GM12873 (cell line): ENCODE data around the gene ATIC.

ENCODE experiments used
- TF ChIP-seq, protein P1 (sequence below): IDR thresholded peaks from 2 replicates; pipeline ENCODE4 v1.5.1; 2012; ENCODE audit warnings: low read depth, mild to moderate bottlenecking, moderate library complexity, low read length, control low read depth; ENCODE audit not compliant: insufficient read depth; ENCODE audit errors: missing control alignments

The ATIC gene

GRCh38 chr2:215356948-215357461 is 45.1 kb downstream of the ATIC start:
- TF ChIP-seq, protein P1, sequence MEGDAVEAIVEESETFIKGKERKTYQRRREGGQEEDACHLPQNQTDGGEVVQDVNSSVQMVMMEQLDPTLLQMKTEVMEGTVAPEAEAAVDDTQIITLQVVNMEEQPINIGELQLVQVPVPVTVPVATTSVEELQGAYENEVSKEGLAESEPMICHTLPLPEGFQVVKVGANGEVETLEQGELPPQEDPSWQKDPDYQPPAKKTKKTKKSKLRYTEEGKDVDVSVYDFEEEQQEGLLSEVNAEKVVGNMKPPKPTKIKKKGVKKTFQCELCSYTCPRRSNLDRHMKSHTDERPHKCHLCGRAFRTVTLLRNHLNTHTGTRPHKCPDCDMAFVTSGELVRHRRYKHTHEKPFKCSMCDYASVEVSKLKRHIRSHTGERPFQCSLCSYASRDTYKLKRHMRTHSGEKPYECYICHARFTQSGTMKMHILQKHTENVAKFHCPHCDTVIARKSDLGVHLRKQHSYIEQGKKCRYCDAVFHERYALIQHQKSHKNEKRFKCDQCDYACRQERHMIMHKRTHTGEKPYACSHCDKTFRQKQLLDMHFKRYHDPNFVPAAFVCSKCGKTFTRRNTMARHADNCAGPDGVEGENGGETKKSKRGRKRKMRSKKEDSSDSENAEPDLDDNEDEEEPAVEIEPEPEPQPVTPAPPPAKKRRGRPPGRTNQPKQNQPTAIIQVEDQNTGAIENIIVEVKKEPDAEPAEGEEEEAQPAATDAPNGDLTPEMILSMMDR = no peak

DNA sequence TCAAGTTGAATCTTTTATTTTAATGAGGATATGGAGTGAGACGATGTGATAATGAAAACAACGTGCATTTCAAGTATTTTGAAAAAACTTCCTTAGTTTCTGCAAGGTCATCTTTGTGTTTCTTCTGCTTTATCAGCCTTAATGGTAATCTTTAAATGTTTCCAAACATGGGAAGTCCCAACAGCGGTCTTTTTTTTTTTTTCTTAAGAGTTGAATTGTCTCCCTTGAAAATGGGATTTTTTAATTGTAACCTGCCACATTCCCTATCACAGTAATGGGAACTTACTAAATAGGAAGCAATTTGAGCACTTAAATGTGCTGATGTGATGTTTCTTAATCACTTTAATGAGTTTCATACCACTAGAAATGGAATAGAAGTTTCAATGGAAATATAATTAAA is 45.8 kb downstream of the ATIC start:
- TF ChIP-seq, protein P1 = no peak

- TF ChIP-seq, protein P1 = no peak
Measured at GRCh38 chr2:215358312-215358845, 46.5 kb downstream of the ATIC start.

GRCh38 chr2:215358891-215359575 is 47.2 kb downstream of the ATIC start:
- TF ChIP-seq, protein P1 = no peak

DNA sequence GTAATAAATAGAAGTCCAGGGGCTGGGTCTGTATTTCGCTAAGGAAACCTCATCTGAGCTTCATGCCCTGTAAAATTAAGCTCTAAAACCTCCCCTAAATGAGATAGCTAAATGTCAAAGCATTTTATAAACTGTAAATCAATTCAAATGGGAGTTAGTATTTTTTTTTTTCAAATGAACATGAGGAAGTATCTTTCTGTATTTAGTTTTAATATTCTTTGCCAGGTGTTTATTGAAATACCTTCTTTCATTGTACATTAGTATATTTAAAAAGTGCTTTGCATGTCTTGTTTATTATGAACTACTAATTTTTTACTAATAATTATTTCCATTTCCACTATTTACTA is 47.7 kb downstream of the ATIC start:
- TF ChIP-seq, protein P1 = no peak

GRCh38 chr2:215360596-215360995 is 48.7 kb downstream of the ATIC start:
- TF ChIP-seq, protein P1 = no peak

GRCh38 chr2:215361211-215361875 is 49.5 kb downstream of the ATIC start:
- TF ChIP-seq, protein P1 = no peak
